ENCODE data around the gene SPATA12. TPM values are rescaled to one million over a fixed set of nuclear protein-coding genes. Genes with fewer than 3 reads are reported as not detected.

The SPATA12 gene
- total RNA-seq, 1 donor: not detected

DNA sequence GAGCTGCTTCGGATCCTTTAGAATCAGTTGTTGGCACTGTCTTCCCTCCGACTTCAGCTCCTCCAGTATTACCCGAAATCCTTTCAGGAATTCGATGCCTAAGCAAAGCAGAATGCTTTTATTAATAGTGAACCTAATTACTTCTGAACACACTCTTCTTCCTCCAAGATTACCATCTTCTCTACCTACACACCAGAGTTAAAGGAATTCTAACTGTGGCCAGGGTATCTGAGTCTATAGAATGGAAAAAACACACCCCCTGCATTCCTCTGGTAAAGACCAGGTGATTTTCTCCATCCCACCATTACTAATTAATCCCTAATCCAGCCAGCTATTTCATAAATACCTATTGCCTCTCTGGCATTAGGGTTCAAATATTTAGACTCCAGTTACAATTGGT is 49.8 kb downstream of the SPATA12 start:
- Histone ChIP-seq H3K9me3 (ENCODE audit: low read depth, low read length) (no peaks in the 10 kb centered on the region), H4K20me1 (ENCODE audit: insufficient read depth, low read length) (no peaks in the 10 kb centered on the region), H3K4me3 (ENCODE audit: insufficient read depth, low read length) (no peak overlapping the region), H3K27ac (ENCODE audit: low read depth, low read length) (no peak overlapping the region), H3K4me2 (ENCODE audit: insufficient read depth, low read length) (no peak overlapping the region), H3K36me3 (ENCODE audit: insufficient read depth, low read length) (no peaks in the 10 kb centered on the region), H3K27me3 (ENCODE audit: insufficient read depth, low read length) (no peaks in the 10 kb centered on the region), H2AFZ (ENCODE audit: low read length) (no peak overlapping the region), H3K4me1 (ENCODE audit: insufficient read depth, low read length) (no peaks in the 10 kb centered on the region), H3K79me2 (ENCODE audit: insufficient read depth, low read length) (no peaks in the 10 kb centered on the region)
- no peak for TF ChIP-seq CTCF (IDR thresholded peaks at IDR 0.05; ENCODE audit: extremely low read depth, low read depth, low read length)
- no peak for DNase-seq (ENCODE audit: insufficient read length, low spot score, missing footprints)

- H3K9me3 ChIP-seq (ENCODE audit: low read depth, low read length): no peaks in the 10 kb centered on the region
- H3K79me2 ChIP-seq (ENCODE audit: insufficient read depth, low read length): no peaks in the 10 kb centered on the region
- H3K4me2 ChIP-seq (ENCODE audit: insufficient read depth, low read length): no peak overlapping the region
- H3K27ac ChIP-seq (ENCODE audit: low read depth, low read length): no peak overlapping the region
- no peaks in the 10 kb centered on the region for H3K4me1 ChIP-seq (ENCODE audit: insufficient read depth, low read length)
- H2AFZ ChIP-seq (ENCODE audit: low read length): no peak overlapping the region
- no peak overlapping the region for H3K4me3 ChIP-seq (ENCODE audit: insufficient read depth, low read length)
- H4K20me1 ChIP-seq (ENCODE audit: insufficient read depth, low read length): no peaks in the 10 kb centered on the region
- no peak for TF ChIP-seq CTCF (IDR thresholded peaks at IDR 0.05; ENCODE audit: extremely low read depth, low read depth, low read length)
- DNase-seq (ENCODE audit: insufficient read length, low spot score, missing footprints): no peak
- H3K27me3 ChIP-seq (ENCODE audit: insufficient read depth, low read length): no peaks in the 10 kb centered on the region
- H3K36me3 ChIP-seq (ENCODE audit: insufficient read depth, low read length): no peaks in the 10 kb centered on the region
Observed at GRCh38 chr3:57110798-57111197, 50.3 kb downstream of the SPATA12 start.

GRCh38 chr3:57112206-57112605 is 51.7 kb downstream of the SPATA12 start:
- no peaks in the 10 kb centered on the region for H4K20me1 ChIP-seq (ENCODE audit: insufficient read depth, low read length)
- H3K79me2 ChIP-seq (ENCODE audit: insufficient read depth, low read length): no peaks in the 10 kb centered on the region
- no peaks in the 10 kb centered on the region for H3K36me3 ChIP-seq (ENCODE audit: insufficient read depth, low read length)
- H3K9me3 ChIP-seq (ENCODE audit: low read depth, low read length): no peaks in the 10 kb centered on the region
- no peak for DNase-seq (ENCODE audit: insufficient read length, low spot score, missing footprints)
- H3K27me3 ChIP-seq (ENCODE audit: insufficient read depth, low read length): no peaks in the 10 kb centered on the region
- peak; percentile 30 for TF ChIP-seq CTCF (IDR thresholded peaks at IDR 0.05; ENCODE audit: extremely low read depth, low read depth, low read length)
- H3K4me2 ChIP-seq (ENCODE audit: insufficient read depth, low read length): no peak overlapping the region
- no peak overlapping the region for H3K27ac ChIP-seq (ENCODE audit: low read depth, low read length)
- no peak overlapping the region for H2AFZ ChIP-seq (ENCODE audit: low read length)
- no peak overlapping the region for H3K4me3 ChIP-seq (ENCODE audit: insufficient read depth, low read length)
- no peaks in the 10 kb centered on the region for H3K4me1 ChIP-seq (ENCODE audit: insufficient read depth, low read length)

- Histone ChIP-seq H3K79me2 (ENCODE audit: insufficient read depth, low read length) (no peaks in the 10 kb centered on the region), H4K20me1 (ENCODE audit: insufficient read depth, low read length) (no peaks in the 10 kb centered on the region), H3K9me3 (ENCODE audit: low read depth, low read length) (no peaks in the 10 kb centered on the region), H3K36me3 (ENCODE audit: insufficient read depth, low read length) (no peaks in the 10 kb centered on the region), H3K4me1 (ENCODE audit: insufficient read depth, low read length) (no peaks in the 10 kb centered on the region), H3K4me3 (ENCODE audit: insufficient read depth, low read length) (no peak overlapping the region), H3K27me3 (ENCODE audit: insufficient read depth, low read length) (peaks cover 4% of the 10 kb centered on the region), H2AFZ (ENCODE audit: low read length) (no peak overlapping the region), H3K27ac (ENCODE audit: low read depth, low read length) (no peak overlapping the region), H3K4me2 (ENCODE audit: insufficient read depth, low read length) (no peak overlapping the region)
- TF ChIP-seq CTCF (IDR thresholded peaks at IDR 0.05; ENCODE audit: extremely low read depth, low read depth, low read length): no peak
- DNase-seq (ENCODE audit: insufficient read length, low spot score, missing footprints): no peak
Observed at GRCh38 chr3:57116501-57116900, 56.0 kb downstream of the SPATA12 start.

All from osteoblast (primary cell).